GM23338 (cell line): Measurements from ENCODE around the gene CPSF2. TPM values are rescaled to one million over a fixed set of nuclear protein-coding genes. Genes with fewer than 3 reads are reported as not detected.

Source experiments
- ATAC-seq: fragments of 200-7000 bp; cut with Tn5 transposase; 3 replicates; pipeline ENCODE4 v1.9.1; 2020
- DNase-seq: peaks from one replicate; pipeline ENCODE4 v3.0.0-alpha.2; 2015; ENCODE audit warnings: low spot score
- H2AFZ ChIP-seq: fragments of 200-600 bp; sonication (generic); 2 replicates; pipeline ENCODE4 v1.8.0; 2016; ENCODE audit warnings: antibody characterized with exemption, mild to moderate bottlenecking, moderate library complexity
- H3F3A ChIP-seq: fragments of 200-600 bp; sonication (generic); replicated peaks from 2 replicates; pipeline ENCODE4 v1.8.0; 2017; ENCODE audit warnings: antibody characterized with exemption, mixed run types, low read depth
- H3K27ac ChIP-seq: fragments of 200-600 bp; sonication (generic); 2 replicates; pipeline ENCODE4 v1.6.1; 2016; ENCODE audit warnings: low read depth
- H3K27me3 ChIP-seq: fragments of 200-600 bp; sonication (generic); 2 replicates; pipeline ENCODE4 v1.8.0; 2016; ENCODE audit warnings: mild to moderate bottlenecking, mixed run types, moderate library complexity; ENCODE audit not compliant: insufficient read depth
- H3K36me3 ChIP-seq: fragments of 200-600 bp; sonication (generic); 2 replicates; pipeline ENCODE4 v1.8.0; 2016; ENCODE audit warnings: mild to moderate bottlenecking; ENCODE audit not compliant: insufficient read depth
- H3K4me1 ChIP-seq: fragments of 200-600 bp; sonication (generic); 2 replicates; pipeline ENCODE4 v1.8.0; 2016; ENCODE audit warnings: mild to moderate bottlenecking, moderate library complexity; ENCODE audit not compliant: insufficient read depth
- H3K4me2 ChIP-seq: fragments of 200-600 bp; sonication (generic); 2 replicates; pipeline ENCODE4 v1.7.1; 2017; ENCODE audit warnings: mixed run types
- H3K4me3 ChIP-seq: fragments of 200-600 bp; sonication (generic); 2 replicates; pipeline ENCODE4 v1.6.1; 2016; ENCODE audit warnings: mixed run types
- H3K79me2 ChIP-seq: fragments of 200-600 bp; sonication (generic); replicated peaks from 2 replicates; pipeline ENCODE4 v1.8.0; 2017; ENCODE audit warnings: mild to moderate bottlenecking; ENCODE audit not compliant: insufficient read depth
- H3K9me2 ChIP-seq: fragments of 200-600 bp; sonication (generic); 2 replicates; pipeline ENCODE4 v1.8.0; 2017; ENCODE audit not compliant: insufficient read depth
- H4K20me1 ChIP-seq: fragments of 200-600 bp; sonication (generic); replicated peaks from 2 replicates; pipeline ENCODE4 v1.8.0; 2017; ENCODE audit warnings: mild to moderate bottlenecking; ENCODE audit not compliant: insufficient read depth
- H3K27ac Mint-ChIP-seq: 2 replicates; pipeline ENCODE4 v1.8.0; 2020; ENCODE audit warnings: inconsistent platforms, mild to moderate bottlenecking, moderate library complexity, mixed read lengths
- H3K27me3 Mint-ChIP-seq: 3 replicates; pipeline ENCODE4 v1.8.0; 2022; ENCODE audit warnings: low read depth, mild to moderate bottlenecking, moderate library complexity, mixed read lengths, inconsistent platforms; ENCODE audit not compliant: insufficient read depth, poor library complexity
- H3K36me3 Mint-ChIP-seq: 3 replicates; pipeline ENCODE4 v1.8.0; 2021; ENCODE audit warnings: low read depth, mild to moderate bottlenecking, inconsistent platforms, moderate library complexity, mixed read lengths
- H3K4me1 Mint-ChIP-seq: 3 replicates; pipeline ENCODE4 v1.8.0; 2020; ENCODE audit warnings: mild to moderate bottlenecking, inconsistent platforms, mixed read lengths
- H3K4me3 Mint-ChIP-seq: 3 replicates; pipeline ENCODE4 v1.8.0; 2021; ENCODE audit warnings: moderate library complexity, mild to moderate bottlenecking, inconsistent platforms, mixed read lengths
- H3K9me3 Mint-ChIP-seq: 3 replicates; pipeline ENCODE4 v1.8.0; 2020; ENCODE audit warnings: moderate library complexity, mild to moderate bottlenecking, inconsistent platforms, mixed read lengths
- CREB1 ChIP-seq: fragments of 250-450 bp; sonication (Bioruptor Pico); IDR thresholded peaks from 2 replicates; pipeline ENCODE4 v1.5.0; 2020; ENCODE audit warnings: low read depth, mild to moderate bottlenecking, moderate library complexity
- CTCF ChIP-seq, 2 experiments: fragments of 200-600 bp in 1 of 2; sonication (generic) in 1 of 2; conservative IDR thresholded peaks; 2 replicates each; pipeline versions ENCODE4 v1.5.1 to v1.6.1; 2016 to 2017; ENCODE audit warnings: antibody characterized with exemption in 2 of 2, low read depth in 2 of 2, mild to moderate bottlenecking in 2 of 2, moderate library complexity in 1 of 2
- ETS1 ChIP-seq: IDR thresholded peaks from 2 replicates; pipeline ENCODE4 v1.6.1; 2016; ENCODE audit warnings: antibody characterized with exemption
- EZH2 ChIP-seq: fragments of 200-600 bp; sonication (generic); IDR thresholded peaks from one replicate; pipeline ENCODE4 v1.8.0; 2017; ENCODE audit warnings: antibody characterized with exemption, mild to moderate bottlenecking, low read depth; ENCODE audit not compliant: unreplicated experiment
- EZH2phosphoT487 ChIP-seq: fragments of 200-600 bp; sonication (generic); IDR thresholded peaks from one replicate; pipeline ENCODE4 v1.8.1; 2018; ENCODE audit warnings: antibody characterized with exemption; ENCODE audit not compliant: unreplicated experiment
- JUNB ChIP-seq: IDR thresholded peaks from one replicate; pipeline ENCODE4 v1.6.1; 2016; ENCODE audit warnings: antibody characterized with exemption; ENCODE audit not compliant: unreplicated experiment
- POLR2AphosphoS5 ChIP-seq: IDR thresholded peaks from 2 replicates; pipeline ENCODE4 v1.6.1; 2016; ENCODE audit warnings: antibody characterized with exemption, low read depth
- REST ChIP-seq: IDR thresholded peaks from one replicate; pipeline ENCODE4 v1.6.1; 2018; ENCODE audit warnings: antibody characterized with exemption; ENCODE audit not compliant: unreplicated experiment
- STAT1 ChIP-seq: IDR thresholded peaks from one replicate; pipeline ENCODE4 v1.6.1; 2016; ENCODE audit warnings: antibody characterized with exemption; ENCODE audit not compliant: unreplicated experiment
- ZNF114 ChIP-seq: fragments of 250-450 bp; sonication (Bioruptor Pico); IDR thresholded peaks from 2 replicates; pipeline ENCODE4 v1.5.0; 2020; ENCODE audit warnings: mild to moderate bottlenecking, moderate library complexity
- ZNF331 ChIP-seq: fragments of 250-450 bp; sonication (Bioruptor Pico); IDR thresholded peaks from 2 replicates; pipeline ENCODE4 v1.5.0; 2020; ENCODE audit warnings: low read depth, mild to moderate bottlenecking, moderate library complexity
- polyA plus RNA-seq: library from polyadenylated mRNA; unstranded; fragments of >200 nt; fragmentation: Nextera tagmentation; extraction: Ambion mirVana; gene quantifications from 2 replicates; pipeline ENCODE4 v1.2.1, GENCODE V29; 2016
- total RNA-seq: library from RNA; depleted of rRNA; stranded (reverse); fragments of >200 nt; shearing (Covaris generic); gene quantifications from 2 replicates; pipeline ENCODE4 v1.2.3, GENCODE V29; 2014

The CPSF2 gene
- total and polyA plus RNA-seq, 2 experiments from 2014 or later: 54.2 to 112 TPM

- TF ChIP-seq ETS1 (no peak), POLR2AphosphoS5 (no peak), CREB1 (CRISPR knock-in tag) (no peak), ZNF331 (no peak), EZH2phosphoT487 (no peak), REST (no peak)
Measured at GRCh38 chr14:92074555-92074954, 47.2 kb upstream of the CPSF2 start (continued).

- Histone ChIP-seq H3K4me1 (no peaks in the 10 kb centered on the region), H3K27ac (no peak overlapping the region), H3K79me2 (no peaks in the 10 kb centered on the region), H3K27me3 (no peaks in the 10 kb centered on the region), H2AFZ (no peak overlapping the region), H3K36me3 (peaks cover 13% of the 10 kb centered on the region), H3K9me2 (no peaks in the 10 kb centered on the region), H3K4me3 (no peak overlapping the region), H4K20me1 (peaks cover 8% of the 10 kb centered on the region; the same call in 1 of the 2 replicates), H3F3A (no peaks in the 10 kb centered on the region), H3K4me2 (no peak overlapping the region)
- ATAC-seq: no peak
- H3K27me3 Mint-ChIP-seq: no peaks in the 10 kb centered on the region
- no peak overlapping the region for H3K27ac Mint-ChIP-seq
- H3K4me1 Mint-ChIP-seq: no peaks in the 10 kb centered on the region
- H3K4me3 Mint-ChIP-seq: no peak overlapping the region
- DNase-seq: no peak
- H3K36me3 Mint-ChIP-seq: peaks cover 46% of the 10 kb centered on the region
- H3K9me3 Mint-ChIP-seq: no peaks in the 10 kb centered on the region
- no peak for TF ChIP-seq ETS1
- no peak for TF ChIP-seq CTCF (conservative IDR thresholded peaks at IDR 0.05; ENCODE audit: low read depth in 2 of 2)
- no peak for TF ChIP-seq REST
- TF ChIP-seq POLR2AphosphoS5: no peak
- TF ChIP-seq STAT1: no peak
- no peak for TF ChIP-seq EZH2
- no peak for TF ChIP-seq EZH2phosphoT487
- TF ChIP-seq JUNB: no peak
- TF ChIP-seq CREB1 (CRISPR knock-in tag): no peak
- no peak for TF ChIP-seq ZNF114 (CRISPR knock-in tag)
Measured at GRCh38 chr14:92088494-92088893, 33.3 kb upstream of the CPSF2 start.
